HepG2 (cell line): ENCODE measurements around the gene HOXC10. TPM values are rescaled to one million over a fixed set of nuclear protein-coding genes. Genes with fewer than 3 reads are reported as not detected.
A peak's percentile ranks its signal among the peaks of the same experiment; 100 is the strongest.

ENCODE experiments used
- ATAC-seq: fragments of 200-7000 bp; cut with Tn5 transposase; 3 replicates; pipeline ENCODE4 v1.9.1; 2020; ENCODE audit warnings: mild to moderate bottlenecking, moderate library complexity
- BruUV-seq: library from RNA; stranded (reverse); fragments of 400-500 nt; replicated peaks from 2 replicates; lab custom pipeline; 2021; lab: Mats Ljungman, UMichigan
- CTCF ChIA-PET: fragments of 300-600 bp; formaldehyde crosslinking; extraction: SDS; loops from one replicate; lab custom pipeline; 2021; ENCODE audit warnings: low total read pairs, inconsistent platforms, low intra/inter-chr PET ratio; lab: Yijun Ruan, JAX
- POLR2A ChIA-PET: fragments of 350-600 bp; sonication (Branson Sonifier 250); formaldehyde crosslinking; loops from one replicate; lab custom pipeline; 2020; ENCODE audit warnings: antibody characterized with exemption, inconsistent platforms; lab: Yijun Ruan, JAX
- DNase-seq: peaks from one replicate; pipeline ENCODE4 v3.0.0-alpha.2; 2015; ENCODE audit warnings: low spot score
- FAIRE-seq: peaks from 3 replicates; lab custom pipeline; 2011; peaks lifted over from hg19 to GRCh38; lab: Jason Lieb, UNC
- H2AFZ ChIP-seq: one replicate; pipeline ENCODE4 v1.6.1; 2011; ENCODE audit warnings: low read length, inconsistent platforms
- H3K27ac ChIP-seq: fragments of 300-600 bp; 3 replicates; pipeline ENCODE4 v1.8.0; 2011; ENCODE audit warnings: mixed run types, mild to moderate bottlenecking, mixed read lengths, low read length, inconsistent platforms; ENCODE audit not compliant: insufficient read depth; ENCODE audit errors: extremely low read length
- H3K27me3 ChIP-seq, 2 experiments: fragments of 200-600 bp in 1 of 2; 2 replicates in 1 of 2; 3 replicates in 1 of 2; pipeline versions ENCODE4 v1.6.0 to v1.8.0; 2011; ENCODE audit warnings: low read length in 2 of 2, mild to moderate bottlenecking in 2 of 2, moderate library complexity in 2 of 2, inconsistent platforms in 1 of 2; ENCODE audit not compliant: insufficient read depth in 2 of 2, control insufficient read depth in 1 of 2
- H3K36me3 ChIP-seq, 2 experiments: fragments of 200-600 bp in 1 of 2; replicated peaks in 1 of 2; 2 replicates in 1 of 2; 3 replicates in 1 of 2; pipeline versions ENCODE4 v1.5.1 to v1.8.0; 2011; ENCODE audit warnings: low read length in 2 of 2, inconsistent platforms in 1 of 2; ENCODE audit not compliant: insufficient read depth in 2 of 2, control insufficient read depth in 1 of 2
- H3K4me1 ChIP-seq: 2 replicates; pipeline ENCODE4 v1.5.1; 2012; ENCODE audit warnings: low read length, inconsistent platforms; ENCODE audit not compliant: insufficient read depth
- H3K4me2 ChIP-seq: 2 replicates; pipeline ENCODE4 v1.6.0; 2011; ENCODE audit warnings: low read depth, low read length, inconsistent platforms
- H3K4me3 ChIP-seq, 3 experiments: fragments of 200-600 bp in 1 of 3; sonication (generic), shearing (Covaris generic) in 1 of 3; replicated peaks in 1 of 3; 2 replicates each; pipeline ENCODE4 v1.5.1; 2011 to 2016; ENCODE audit warnings: low read length in 3 of 3, inconsistent platforms in 2 of 3, low read depth in 2 of 3, mild to moderate bottlenecking in 2 of 3, control low read depth in 1 of 3, mixed read lengths in 1 of 3; ENCODE audit not compliant: insufficient read depth in 1 of 3
- H3K79me2 ChIP-seq: one replicate; pipeline ENCODE4 v1.6.1; 2011; ENCODE audit warnings: low read length, inconsistent platforms; ENCODE audit not compliant: insufficient read depth
- H3K9ac ChIP-seq: 2 replicates; pipeline ENCODE4 v1.6.0; 2011; ENCODE audit warnings: mild to moderate bottlenecking, low read depth, low read length, inconsistent platforms; ENCODE audit not compliant: insufficient read depth
- H3K9me3 ChIP-seq: 2 replicates; pipeline ENCODE4 v1.5.1; 2012; ENCODE audit warnings: mild to moderate bottlenecking, low read length
- H4K20me1 ChIP-seq: 2 replicates; pipeline ENCODE4 v1.6.0; 2011; ENCODE audit warnings: inconsistent platforms, mild to moderate bottlenecking, low read length, moderate library complexity; ENCODE audit not compliant: insufficient read depth
- KAT7 ChIP-seq: IDR thresholded peaks from 2 replicates; pipeline ENCODE4 v1.6.1; 2018; ENCODE audit warnings: borderline replicate concordance, missing compliant biosample characterization
- NFIB ChIP-seq: sonication (generic); formaldehyde crosslinking; IDR thresholded peaks from 2 replicates; pipeline ENCODE4 v1.9.0; 2021; ENCODE audit warnings: missing genetic modification reagents, mild to moderate bottlenecking, borderline replicate concordance
- RFX5 ChIP-seq: IDR thresholded peaks from 2 replicates; pipeline ENCODE4 v1.6.1; 2011; ENCODE audit warnings: low read depth, low read length, improper control_type of control experiment
- RFXANK ChIP-seq: IDR thresholded peaks from 2 replicates; pipeline ENCODE4 v1.6.1; 2016
- SP140L ChIP-seq: sonication (generic); formaldehyde crosslinking; IDR thresholded peaks from 2 replicates; pipeline ENCODE4 v1.4.0; 2020; ENCODE audit warnings: missing genetic modification reagents, borderline replicate concordance
- ZFP37 ChIP-seq: sonication (generic); formaldehyde crosslinking; IDR thresholded peaks from 2 replicates; pipeline ENCODE4 v1.4.0; 2020; ENCODE audit warnings: missing genetic modification reagents, borderline replicate concordance
- ZKSCAN5 ChIP-seq: sonication (generic); formaldehyde crosslinking; IDR thresholded peaks from 2 replicates; pipeline ENCODE4 v1.5.1; 2020; ENCODE audit warnings: mild to moderate bottlenecking, missing genetic modification reagents
- ZNF558 ChIP-seq: sonication (generic); formaldehyde crosslinking; IDR thresholded peaks from 2 replicates; pipeline ENCODE4 v1.9.0; 2022; ENCODE audit warnings: mild to moderate bottlenecking, missing genetic modification reagents, borderline replicate concordance
- WGBS: methylation state at CpG from one replicate; pipeline ENCODE4 v1.1.6; 2017; ENCODE audit warnings: low lambda C conversion rate; 5-methylcytosine and 5-hydroxymethylcytosine counted together
- in situ Hi-C: cut with HindIII; loops from 2 replicates; pipeline ENCODE4 v1.10.0; 2017; ENCODE audit warnings: low pct_unique_long_range_greater_than_20kb; ENCODE audit not compliant: extremely low pct_ligation_motif_present
- intact Hi-C: fragments of 100-400 bp; cut with micrococcal nuclease; formaldehyde crosslinking; loops from one replicate; pipeline ENCODE4 v1.10.0; 2022; ENCODE audit not compliant: unreplicated experiment
- polyA plus RNA-seq, 8 experiments: library from polyadenylated mRNA; depleted of rRNA in 3 of 8; stranded (reverse) in 7 of 8; unstranded in 1 of 8; fragments of >200 nt; fragmentation: Illumina TruSeq in 4 of 8; extraction: Trizol in 4 of 8; gene quantifications; 2 replicates each; pipeline versions ENCODE4 v1.2.1 to v1.2.3, GENCODE V29; 2011 to 2016; ENCODE audit warnings: low read depth in 4 of 8, missing spikeins in 1 of 8, mixed read lengths in 1 of 8; ENCODE audit not compliant: insufficient read depth in 1 of 8
- total RNA-seq, 5 experiments: library from RNA; depleted of rRNA; stranded (reverse); fragments of >200 nt; fragmentation: Illumina TruSeq; extraction: Trizol; gene quantifications; 2 replicates each; pipeline ENCODE4 v1.2.3, GENCODE V29; 2016; ENCODE audit warnings: low read depth in 1 of 5
- TF ChIP-seq, protein P1 (sequence below): sonication (generic); formaldehyde crosslinking; IDR thresholded peaks from 2 replicates; pipeline ENCODE4 v1.4.0; 2020; ENCODE audit warnings: mild to moderate bottlenecking, missing genetic modification reagents
- TF ChIP-seq, protein P2 (sequence below): sonication (generic); formaldehyde crosslinking; IDR thresholded peaks from 2 replicates; pipeline ENCODE4 v1.8.1; 2022; ENCODE audit warnings: low read depth, mild to moderate bottlenecking, missing genetic modification reagents
- TF ChIP-seq, protein P3 (sequence below): sonication (generic); formaldehyde crosslinking; IDR thresholded peaks from 2 replicates; pipeline ENCODE4 v1.4.0; 2020; ENCODE audit warnings: mild to moderate bottlenecking, missing genetic modification reagents

HOXC10 gene
- total and polyA plus RNA-seq, 2 of the 13 experiments (the other 11 are each of a cell fraction or from before 2014, with no cell fraction given), result not detected

DNA sequence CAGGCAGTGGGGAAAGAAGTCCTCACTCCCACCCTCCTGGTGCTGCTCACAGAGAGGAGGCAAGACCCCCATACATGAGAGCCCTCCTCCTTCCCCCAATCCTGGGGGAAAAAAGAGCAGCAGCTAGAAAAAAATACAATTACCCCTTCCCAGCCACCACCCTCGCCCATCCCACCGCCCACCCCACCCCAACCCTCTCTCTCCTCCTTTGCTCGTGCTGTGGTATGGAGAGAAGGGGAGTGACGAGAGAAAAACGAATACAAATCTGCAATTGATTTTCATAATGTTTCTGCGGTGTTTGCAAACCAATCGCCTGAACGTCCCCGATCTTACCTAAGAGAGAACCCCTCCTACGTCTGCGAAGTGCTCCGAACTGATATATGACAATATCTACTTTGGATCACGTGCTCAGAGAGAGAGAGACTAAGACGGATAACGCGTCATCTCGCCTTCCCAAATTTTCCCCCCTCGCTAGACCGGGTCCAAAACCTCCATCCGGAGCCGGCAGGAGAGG, 12.2 kb upstream of the HOXC10 start, which contains the start of gene HOXC11:
Gene HOXC11 (plus strand): TSS at position 405 of the 514 bp plus-strand sequence. CDS start 116 bp downstream, outside the sequence.
- Histone ChIP-seq H3K79me2 (no peaks in the 10 kb centered on the region), H2AFZ (no peak within 1 kb of the TSS), H4K20me1 (no peaks in the 10 kb centered on the region), H3K4me3 (peak within 1 kb of the TSS in 1 of 3 experiments; percentile 28; a peak in 1 of 6 replicates), H3K4me1 (peaks cover 19% of the 10 kb centered on the region), H3K27me3 (peaks cover 14 to 95% of the 10 kb centered on the region in 2 experiments), H3K9me3 (no peaks in the 10 kb centered on the region), H3K36me3 (no peaks in the 10 kb centered on the region), H3K4me2 (peak within 1 kb of the TSS; percentile 70; the same call in 1 of the 2 replicates), H3K9ac (no peak within 1 kb of the TSS), H3K27ac (no peak within 1 kb of the TSS)
- TF ChIP-seq ZNF558 (CRISPR knock-in tag), result no peak
- no peak for TF ChIP-seq ZKSCAN5
- TF ChIP-seq KAT7 (CRISPR knock-in tag), result no peak
- TF ChIP-seq, protein P1, sequence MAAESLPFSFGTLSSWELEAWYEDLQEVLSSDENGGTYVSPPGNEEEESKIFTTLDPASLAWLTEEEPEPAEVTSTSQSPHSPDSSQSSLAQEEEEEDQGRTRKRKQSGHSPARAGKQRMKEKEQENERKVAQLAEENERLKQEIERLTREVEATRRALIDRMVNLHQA (CRISPR knock-in tag), result no peak
- TF ChIP-seq, protein P2, sequence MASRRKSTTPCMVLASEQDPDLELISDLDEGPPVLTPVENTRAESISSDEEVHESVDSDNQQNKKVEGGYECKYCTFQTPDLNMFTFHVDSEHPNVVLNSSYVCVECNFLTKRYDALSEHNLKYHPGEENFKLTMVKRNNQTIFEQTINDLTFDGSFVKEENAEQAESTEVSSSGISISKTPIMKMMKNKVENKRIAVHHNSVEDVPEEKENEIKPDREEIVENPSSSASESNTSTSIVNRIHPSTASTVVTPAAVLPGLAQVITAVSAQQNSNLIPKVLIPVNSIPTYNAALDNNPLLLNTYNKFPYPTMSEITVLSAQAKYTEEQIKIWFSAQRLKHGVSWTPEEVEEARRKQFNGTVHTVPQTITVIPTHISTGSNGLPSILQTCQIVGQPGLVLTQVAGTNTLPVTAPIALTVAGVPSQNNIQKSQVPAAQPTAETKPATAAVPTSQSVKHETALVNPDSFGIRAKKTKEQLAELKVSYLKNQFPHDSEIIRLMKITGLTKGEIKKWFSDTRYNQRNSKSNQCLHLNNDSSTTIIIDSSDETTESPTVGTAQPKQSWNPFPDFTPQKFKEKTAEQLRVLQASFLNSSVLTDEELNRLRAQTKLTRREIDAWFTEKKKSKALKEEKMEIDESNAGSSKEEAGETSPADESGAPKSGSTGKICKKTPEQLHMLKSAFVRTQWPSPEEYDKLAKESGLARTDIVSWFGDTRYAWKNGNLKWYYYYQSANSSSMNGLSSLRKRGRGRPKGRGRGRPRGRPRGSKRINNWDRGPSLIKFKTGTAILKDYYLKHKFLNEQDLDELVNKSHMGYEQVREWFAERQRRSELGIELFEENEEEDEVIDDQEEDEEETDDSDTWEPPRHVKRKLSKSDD, result no peak
- TF ChIP-seq RFXANK (CRISPR knock-in tag), result no peak
- TF ChIP-seq RFX5, result no peak
- TF ChIP-seq ZFP37 (CRISPR knock-in tag), result no peak
- TF ChIP-seq NFIB (CRISPR knock-in tag), result no peak
- TF ChIP-seq, protein P3, sequence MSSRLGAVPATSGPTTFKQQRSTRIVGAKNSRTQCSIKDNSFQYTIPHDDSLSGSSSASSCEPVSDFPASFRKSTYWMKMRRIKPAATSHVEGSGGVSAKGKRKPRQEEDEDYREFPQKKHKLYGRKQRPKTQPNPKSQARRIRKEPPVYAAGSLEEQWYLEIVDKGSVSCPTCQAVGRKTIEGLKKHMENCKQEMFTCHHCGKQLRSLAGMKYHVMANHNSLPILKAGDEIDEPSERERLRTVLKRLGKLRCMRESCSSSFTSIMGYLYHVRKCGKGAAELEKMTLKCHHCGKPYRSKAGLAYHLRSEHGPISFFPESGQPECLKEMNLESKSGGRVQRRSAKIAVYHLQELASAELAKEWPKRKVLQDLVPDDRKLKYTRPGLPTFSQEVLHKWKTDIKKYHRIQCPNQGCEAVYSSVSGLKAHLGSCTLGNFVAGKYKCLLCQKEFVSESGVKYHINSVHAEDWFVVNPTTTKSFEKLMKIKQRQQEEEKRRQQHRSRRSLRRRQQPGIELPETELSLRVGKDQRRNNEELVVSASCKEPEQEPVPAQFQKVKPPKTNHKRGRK (CRISPR knock-in tag), result no peak
- TF ChIP-seq SP140L (CRISPR knock-in tag), result no peak
- no TSS peak for BruUV-seq
- WGBS, result 46% methylated on average over 21 of the region's 21 CpGs
- ChIA-PET POLR2A (no interaction called here), CTCF (no interaction called here)
- in situ Hi-C loops (no loop called here), intact Hi-C loops (no loop called here)
- FAIRE-seq, result no peak
- no peak for ATAC-seq
- no peak for DNase-seq
